Bladder microvascular endothelial cell (primary cell): ENCODE measurements around the gene ZNF749. TPM values are rescaled to one million over a fixed set of nuclear protein-coding genes. Genes with fewer than 3 reads are reported as not detected.

Experiments
- total RNA-seq: library from RNA; depleted of rRNA; stranded (reverse); fragments of >200 nt; gene quantifications from 2 replicates; pipeline ENCODE4 v1.2.3, GENCODE V29; 2014

Gene ZNF749
- total RNA-seq, result 8.7 and 15.6 TPM in 2 replicates

GRCh38 chr19:57435062-57435978 lies at the start of gene ZNF749:
Gene ZNF749 (plus strand): TSS chr19:57435325. CDS start chr19:57435579, 254 bp downstream.

GRCh38 chr19:57389730-57390598 lies 45.2 kb upstream of the ZNF749 start, which contains the start of gene ZNF548:
Gene ZNF548 (plus strand): TSS chr19:57389854. CDS start chr19:57390100, 246 bp downstream.

GRCh38 chr19:57410877-57411671 lies 24.1 kb upstream of the ZNF749 start, which contains the start of gene ZNF17:
Gene ZNF17 (plus strand): TSS chr19:57411161. CDS start chr19:57413616, 2,455 bp downstream.

GRCh38 chr19:57477191-57478008 lies 42.3 kb downstream of the ZNF749 start, which contains the start of gene ZNF772:
Gene ZNF772 (minus strand): TSS chr19:57477566. CDS start chr19:57477309, 257 bp downstream.

GRCh38 chr19:57487477-57488298 lies 52.6 kb downstream of the ZNF749 start, which contains the start of gene ZNF419:
Gene ZNF419 (plus strand): TSS chr19:57487750. CDS start chr19:57487951, 201 bp downstream.

Other genes starting within 250 kb of the ZNF749 start
- 13.6 and 46.5 TPM in 2 replicates for gene ZNF264, start 243.8 kb upstream of the ZNF749 start, total RNA-seq
- gene AURKC, start 204.3 kb upstream of the ZNF749 start, total RNA-seq, result 0.19 and 0.65 TPM in 2 replicates
- 16.4 and 31.0 TPM in 2 replicates for gene ZNF805, start 194.7 kb upstream of the ZNF749 start, total RNA-seq
- gene ZNF460, start 154.8 kb upstream of the ZNF749 start, total RNA-seq, result 30.4 and 106 TPM in 2 replicates
- 7.6 and 11.2 TPM in 2 replicates for gene ZNF543, start 114.9 kb upstream of the ZNF749 start, total RNA-seq
- gene ZNF304, start 84.1 kb upstream of the ZNF749 start, total RNA-seq, result 6.0 and 9.4 TPM in 2 replicates
- 6.0 and 6.3 TPM in 2 replicates for gene TRAPPC2B, start 71.8 kb upstream of the ZNF749 start, total RNA-seq
- 2.4 and 4.3 TPM in 2 replicates for gene ZNF547, start 71.8 kb upstream of the ZNF749 start, total RNA-seq
- 10.2 and 16.0 TPM in 2 replicates for gene ZNF548, start 45.5 kb upstream of the ZNF749 start, total RNA-seq
- gene ZNF17, start 24.2 kb upstream of the ZNF749 start, total RNA-seq, result 6.3 and 13.4 TPM in 2 replicates
- 0.16 and 0.57 TPM in 2 replicates for gene VN1R1, start 21.8 kb downstream of the ZNF749 start, total RNA-seq
- gene ZNF772, start 42.2 kb downstream of the ZNF749 start, total RNA-seq, result 13.0 and 17.8 TPM in 2 replicates
- gene ZNF419, start 52.4 kb downstream of the ZNF749 start, total RNA-seq, result 8.3 and 13.8 TPM in 2 replicates
- gene ZNF773, start 64.6 kb downstream of the ZNF749 start, total RNA-seq, result 5.5 and 11.0 TPM in 2 replicates
- 2.6 and 5.5 TPM in 2 replicates for gene ZNF549, start 92.0 kb downstream of the ZNF749 start, total RNA-seq
- gene ZNF550, start 124.5 kb downstream of the ZNF749 start, total RNA-seq, result 3.7 and 10.3 TPM in 2 replicates
- gene ZNF416, start 143.6 kb downstream of the ZNF749 start, total RNA-seq, result 3.9 and 4.3 TPM in 2 replicates
- 3.4 TPM in 2 replicates for gene ZIK1, start 148.8 kb downstream of the ZNF749 start, total RNA-seq
- 2.4 and 2.5 TPM in 2 replicates for gene ZNF530, start 164.6 kb downstream of the ZNF749 start, total RNA-seq
- gene ZNF134, start 178.9 kb downstream of the ZNF749 start, total RNA-seq, result 11.3 and 16.2 TPM in 2 replicates
- 8.3 and 11.6 TPM in 2 replicates for gene ZNF211, start 197.8 kb downstream of the ZNF749 start, total RNA-seq
- gene ZSCAN4, start 233.6 kb downstream of the ZNF749 start, total RNA-seq, result not detected in 2 replicates
- 6.0 and 7.9 TPM in 2 replicates for gene ZNF551, start 246.7 kb downstream of the ZNF749 start, total RNA-seq